ENCODE results near the gene SNX5.

Gene SNX5

DNA sequence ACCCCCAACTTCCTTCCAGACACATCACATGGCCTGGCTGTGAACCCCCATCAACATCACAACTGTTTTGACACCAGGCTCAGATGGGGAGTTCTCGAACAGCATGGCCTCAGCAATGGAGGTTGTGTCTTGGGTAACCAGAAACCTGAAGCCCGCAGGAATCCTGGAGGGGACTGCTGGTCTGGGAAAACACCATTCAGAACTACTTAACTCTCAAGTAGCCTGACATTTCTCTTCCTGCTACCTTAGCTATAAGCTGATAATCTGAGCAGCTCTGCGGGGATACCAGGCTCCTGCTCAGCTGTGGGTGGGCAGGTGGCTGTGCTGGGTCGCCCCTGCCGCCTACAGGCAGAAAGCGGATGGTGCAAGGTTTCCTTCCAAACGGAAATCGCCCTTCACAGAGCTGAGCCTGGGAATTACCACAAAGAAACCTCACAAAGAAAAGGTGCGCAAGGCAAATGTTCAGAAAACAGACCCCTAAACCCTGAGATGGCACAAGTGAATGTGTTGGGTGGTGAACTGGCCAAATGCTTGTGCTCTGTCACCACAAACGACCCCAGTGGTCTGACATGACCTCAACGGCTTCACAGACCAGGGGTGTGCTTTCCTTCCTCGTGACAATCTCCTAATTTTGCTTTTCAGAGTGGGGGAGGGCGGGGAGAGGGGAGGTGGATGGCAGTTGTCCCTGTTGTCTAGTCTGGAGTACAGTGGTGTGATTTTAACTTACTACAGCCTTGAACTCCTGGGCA, 29.5 kb downstream of the SNX5 start:
- peak; percentile 19 for DNase-seq

DNA sequence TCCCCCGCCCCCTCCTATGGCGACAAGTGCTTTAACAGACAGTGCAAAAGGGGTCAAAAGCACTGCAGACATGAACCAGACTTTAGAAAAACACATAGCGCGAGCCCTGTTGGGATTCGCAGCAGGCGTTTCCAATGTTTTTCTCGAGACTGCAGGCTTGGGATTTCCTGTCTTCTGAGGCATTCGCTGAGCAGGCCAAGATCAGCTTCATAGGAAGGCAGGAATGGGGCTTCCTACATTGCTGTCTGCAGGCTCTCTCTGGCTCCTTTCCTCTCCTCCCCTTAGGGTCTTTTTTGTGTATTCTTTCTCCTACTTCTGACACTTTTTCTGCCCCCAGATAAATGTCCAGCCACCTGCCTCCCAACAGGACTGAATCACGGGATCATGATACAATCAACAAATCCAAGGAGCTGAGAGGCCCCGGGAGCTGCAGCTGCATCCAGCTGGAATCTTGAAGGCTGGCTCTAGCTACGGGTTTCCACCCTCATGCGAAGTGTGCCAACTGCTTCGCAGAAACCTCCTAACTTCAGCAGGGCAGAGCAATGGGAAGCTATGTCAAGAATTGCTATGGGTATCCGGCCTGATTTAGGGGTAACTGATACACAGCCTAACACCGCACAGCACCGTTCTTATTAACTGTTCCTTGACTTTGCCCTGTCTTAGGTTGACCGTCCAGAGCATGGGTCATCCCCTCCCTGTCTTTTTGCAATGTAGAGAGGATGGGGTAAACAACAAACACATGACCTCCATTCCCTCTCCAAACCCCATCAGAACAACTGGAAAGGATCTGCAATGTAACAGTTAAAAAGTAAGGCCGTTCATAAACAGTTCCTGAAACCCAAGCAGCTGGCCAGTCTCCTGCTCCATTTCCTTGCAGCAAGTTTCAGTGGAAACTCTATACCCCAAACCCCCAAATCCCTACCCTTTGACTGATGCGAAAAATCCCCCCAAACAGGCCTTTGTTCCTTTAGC, 31.5 kb downstream of the SNX5 start:
- no peak for DNase-seq

DNA sequence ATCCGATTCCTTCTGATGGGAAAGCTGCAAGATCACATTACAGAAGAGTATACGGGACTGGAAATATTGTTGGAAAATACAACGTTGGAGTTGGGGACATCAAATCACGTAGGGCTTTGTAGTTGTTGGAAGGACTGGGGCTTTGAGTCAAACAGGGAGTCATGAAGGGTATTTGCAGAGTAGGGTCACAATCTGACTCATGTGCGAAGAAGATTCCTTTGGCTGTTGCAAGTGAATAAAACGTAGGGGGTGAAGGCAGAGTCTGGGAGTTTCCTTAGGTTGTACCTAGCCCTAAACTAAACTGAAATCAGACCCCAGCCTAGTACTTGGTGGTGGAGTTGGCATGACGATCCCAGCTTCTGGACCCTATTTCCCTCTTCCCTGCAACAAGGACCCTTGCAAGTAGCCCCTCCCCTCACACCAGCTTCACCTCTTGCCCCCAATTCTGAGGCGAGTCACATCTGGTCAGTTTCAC, 32.3 kb downstream of the SNX5 start:
- DNase-seq: no peak

DNA sequence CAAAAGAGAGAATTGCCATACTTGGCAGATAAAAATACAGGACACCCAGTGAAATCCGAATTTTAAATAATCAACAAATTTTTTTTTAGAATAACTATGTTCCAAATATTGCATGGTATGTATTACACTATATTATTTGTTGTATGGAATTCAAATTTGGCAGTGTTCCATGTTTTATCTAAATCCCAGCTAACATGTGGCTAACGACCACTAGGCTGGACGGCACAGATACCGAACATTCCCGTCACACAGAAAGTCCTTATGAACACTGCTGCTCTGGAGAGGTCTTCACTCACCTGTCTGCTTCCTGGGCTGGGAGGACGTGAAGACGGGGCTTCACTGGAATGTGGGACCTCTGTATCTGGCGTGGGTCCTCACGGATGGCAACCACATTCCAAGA, 32.8 kb downstream of the SNX5 start:
- DNase-seq: no peak

DNA sequence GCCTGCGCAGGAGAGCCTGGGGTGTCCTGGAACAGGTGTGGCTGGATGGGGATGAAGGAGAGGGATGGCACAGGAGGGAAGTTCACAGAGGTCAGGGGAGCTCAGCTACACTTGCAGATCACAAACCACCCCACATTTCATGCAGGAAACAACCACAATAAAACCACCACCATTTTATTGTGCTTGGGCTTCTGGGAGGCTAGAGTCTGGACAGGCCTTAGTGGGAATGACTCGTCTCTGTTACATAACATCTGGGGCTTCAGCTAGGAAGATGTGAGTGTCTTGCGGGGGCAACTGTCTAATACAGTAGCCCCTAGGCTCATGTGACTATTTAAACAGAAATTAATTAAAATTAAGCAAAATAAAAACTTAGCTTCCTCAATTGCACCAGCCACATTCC, 33.4 kb downstream of the SNX5 start:
- DNase-seq: peak; percentile 43

DNA sequence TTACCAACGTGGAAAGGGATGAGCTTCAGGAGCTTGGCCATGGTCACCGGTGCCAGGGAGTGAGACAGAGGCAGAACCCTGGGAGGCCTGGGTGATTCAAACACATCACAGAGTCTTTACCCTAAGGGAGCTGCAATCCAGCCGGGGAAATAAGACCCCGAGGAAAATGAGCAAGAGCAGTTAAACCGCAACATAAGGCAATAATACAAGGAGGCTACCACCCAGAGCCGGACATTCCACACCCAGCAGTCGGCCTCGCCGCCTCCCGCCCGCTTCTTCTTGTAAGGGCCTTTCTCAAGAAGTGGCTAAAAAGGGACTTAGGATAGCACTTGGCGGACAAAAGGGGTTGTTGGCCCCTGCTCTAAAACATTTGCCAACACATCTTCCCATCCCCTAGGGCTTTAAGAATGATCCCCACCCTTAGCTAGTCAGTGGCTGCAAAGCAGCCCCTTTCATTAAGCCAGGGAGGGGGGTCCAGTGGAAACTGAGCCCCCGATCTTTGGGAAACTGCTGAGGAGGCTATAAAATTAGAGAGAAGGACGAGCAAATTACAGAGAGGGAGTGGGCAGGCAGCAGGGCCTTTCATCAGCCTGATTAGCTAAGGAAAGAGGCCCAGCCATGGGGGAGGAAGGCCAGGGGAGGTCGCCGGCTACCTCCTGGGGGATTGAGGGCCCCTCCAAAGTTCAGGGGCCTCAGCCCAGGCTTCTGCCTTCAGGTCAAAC, 34.3 kb downstream of the SNX5 start:
- DNase-seq: no peak

DNA sequence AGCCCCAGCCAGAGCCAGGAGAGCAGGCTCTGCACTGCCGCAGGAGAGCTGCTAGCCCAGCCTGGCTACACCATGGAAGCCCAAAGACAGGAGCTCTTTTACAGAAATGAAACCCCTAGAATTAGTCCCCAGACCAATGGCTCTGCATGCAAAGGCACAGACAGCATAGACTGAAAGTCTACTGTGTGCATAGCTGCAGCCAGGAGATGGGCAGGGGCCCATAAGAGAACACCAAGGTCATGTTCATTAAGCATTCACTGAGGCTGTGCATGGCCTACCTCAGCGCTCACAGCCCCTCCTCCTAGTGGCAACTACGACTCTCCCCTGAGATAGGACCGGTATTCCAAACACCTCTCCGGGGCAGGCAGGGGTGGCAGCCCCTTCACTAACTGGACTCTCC, 34.9 kb downstream of the SNX5 start:
- no peak for DNase-seq

DNA sequence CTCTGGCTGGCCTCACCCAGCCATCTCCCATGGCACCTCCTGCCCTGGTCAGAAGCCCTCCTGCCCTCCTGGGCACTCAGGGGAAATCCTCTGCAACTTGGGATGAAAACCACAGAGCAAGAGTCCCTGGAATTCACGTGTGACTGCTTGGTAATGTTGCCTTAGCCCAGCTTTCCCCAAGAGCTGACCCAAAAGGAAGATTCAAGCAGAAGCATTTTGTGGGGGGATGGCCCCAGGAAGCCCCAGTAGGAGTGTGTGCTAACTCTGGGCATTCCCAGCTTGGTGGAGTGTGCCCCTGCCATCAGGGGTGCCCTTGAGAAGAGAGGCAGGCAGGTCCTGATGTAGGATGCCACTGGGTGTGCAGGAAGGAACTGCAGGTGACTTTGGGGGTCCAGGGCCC, 35.5 kb downstream of the SNX5 start:
- DNase-seq: no peak

DNA sequence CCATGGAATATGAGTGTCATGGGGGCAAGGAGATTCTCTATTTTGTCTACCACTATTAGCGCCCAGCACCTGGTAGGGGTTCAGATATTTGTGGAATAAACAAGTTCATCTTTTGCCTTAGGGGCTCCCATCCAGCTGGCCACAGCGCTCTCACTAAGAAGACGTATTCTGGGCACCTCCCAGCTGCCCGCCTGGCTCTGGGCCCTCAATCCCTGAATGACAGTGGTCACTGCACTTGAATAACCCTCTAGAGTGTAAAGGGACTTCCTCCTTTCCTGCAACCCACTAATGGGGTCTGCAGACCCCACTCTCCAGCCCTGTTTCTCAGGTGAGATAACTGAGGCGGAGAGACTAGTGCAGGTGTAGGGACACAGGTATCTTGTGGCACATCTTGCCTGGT, 36.2 kb downstream of the SNX5 start:
- no peak for DNase-seq

DNA sequence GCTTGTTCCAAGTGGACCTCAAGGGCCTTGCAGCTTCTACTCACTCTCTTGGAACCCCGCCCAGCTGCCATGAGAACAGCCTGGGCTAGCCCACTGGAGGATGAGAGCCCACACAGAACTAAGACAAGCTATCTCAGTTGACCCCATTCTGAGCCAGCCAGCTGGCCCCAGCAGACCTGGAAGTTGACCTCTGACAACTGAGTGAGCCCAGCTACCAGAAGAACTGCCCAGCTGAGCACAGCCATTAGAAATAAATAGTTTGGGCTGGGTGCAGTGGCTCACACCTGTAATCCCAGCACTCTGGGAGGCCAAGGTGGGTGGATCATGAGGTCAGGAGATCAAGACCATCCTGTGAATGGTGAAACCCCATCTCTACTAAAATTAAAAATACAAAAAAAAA, 37.1 kb downstream of the SNX5 start:
- no peak for DNase-seq

DNA sequence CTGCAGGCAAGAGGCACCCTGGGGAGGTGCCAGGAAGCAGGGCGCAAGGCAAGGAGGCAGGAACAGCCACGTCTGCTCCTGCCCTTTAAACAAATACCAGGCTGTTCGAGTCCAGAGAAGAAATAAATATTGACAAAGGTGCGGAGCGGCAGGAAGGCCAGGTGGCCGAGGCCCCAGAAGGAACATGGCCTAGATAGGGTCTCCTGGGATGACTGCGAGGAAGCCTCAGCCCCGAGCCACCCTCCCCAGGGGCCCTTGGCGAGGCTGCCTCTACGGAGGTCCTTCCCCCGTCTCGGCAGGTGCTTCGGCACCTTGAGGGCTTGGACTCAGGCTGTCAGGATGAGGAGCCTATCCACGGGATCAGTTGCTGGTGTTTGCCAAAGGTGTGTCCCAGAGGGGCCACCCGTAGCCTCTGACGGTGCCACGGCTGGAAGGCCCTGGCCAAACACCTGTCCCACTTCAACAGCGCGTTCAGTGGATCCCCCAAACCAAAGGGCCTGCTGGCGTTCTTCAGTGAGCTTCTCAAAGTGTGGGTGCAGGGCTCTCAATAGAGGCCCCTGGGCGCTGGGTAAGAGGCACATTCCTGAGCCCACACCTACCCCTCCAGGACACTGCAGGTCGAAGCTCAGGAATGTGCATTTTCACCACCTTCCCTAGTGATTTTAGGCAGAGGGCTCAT, 39.8 kb downstream of the SNX5 start:
- no peak for DNase-seq

DNA sequence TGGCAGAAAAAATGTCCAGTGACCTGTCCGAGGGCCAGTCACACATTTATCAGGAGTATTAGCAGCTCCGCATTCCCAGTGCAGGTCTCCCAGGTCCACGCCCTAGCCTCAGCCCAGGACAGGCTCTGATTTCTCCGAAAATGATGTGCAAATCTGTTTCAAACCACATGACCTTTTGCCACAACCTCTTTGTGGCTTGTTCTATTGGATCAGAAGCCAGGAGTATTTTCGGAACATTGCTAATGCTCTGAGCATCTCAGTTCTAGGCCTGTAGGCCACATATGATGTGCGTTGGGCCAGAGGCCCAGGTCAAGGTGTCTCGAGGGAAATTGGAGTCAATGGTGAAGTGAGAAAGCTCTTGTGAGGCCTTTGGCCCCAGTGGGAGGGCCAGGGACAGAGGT, 40.4 kb downstream of the SNX5 start:
- no peak for DNase-seq

DNA sequence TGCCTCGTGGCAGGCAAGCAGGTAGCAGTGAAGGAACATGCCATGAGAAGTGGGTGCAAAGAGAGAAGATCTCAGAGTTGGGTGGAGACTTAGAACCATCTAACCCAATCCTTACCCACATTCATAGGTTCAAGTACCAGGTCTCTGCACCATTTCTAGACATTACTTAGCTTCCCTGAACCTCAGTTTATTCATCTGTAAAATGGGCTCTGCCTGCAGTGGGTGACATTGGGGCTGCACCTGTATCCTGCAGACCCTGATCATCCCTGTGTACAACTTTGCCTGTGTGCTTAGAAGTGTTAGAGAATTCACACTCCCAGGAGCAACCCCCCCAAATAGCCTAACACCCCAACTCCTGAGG, 42.7 kb downstream of the SNX5 start:
- DNase-seq: no peak

DNA sequence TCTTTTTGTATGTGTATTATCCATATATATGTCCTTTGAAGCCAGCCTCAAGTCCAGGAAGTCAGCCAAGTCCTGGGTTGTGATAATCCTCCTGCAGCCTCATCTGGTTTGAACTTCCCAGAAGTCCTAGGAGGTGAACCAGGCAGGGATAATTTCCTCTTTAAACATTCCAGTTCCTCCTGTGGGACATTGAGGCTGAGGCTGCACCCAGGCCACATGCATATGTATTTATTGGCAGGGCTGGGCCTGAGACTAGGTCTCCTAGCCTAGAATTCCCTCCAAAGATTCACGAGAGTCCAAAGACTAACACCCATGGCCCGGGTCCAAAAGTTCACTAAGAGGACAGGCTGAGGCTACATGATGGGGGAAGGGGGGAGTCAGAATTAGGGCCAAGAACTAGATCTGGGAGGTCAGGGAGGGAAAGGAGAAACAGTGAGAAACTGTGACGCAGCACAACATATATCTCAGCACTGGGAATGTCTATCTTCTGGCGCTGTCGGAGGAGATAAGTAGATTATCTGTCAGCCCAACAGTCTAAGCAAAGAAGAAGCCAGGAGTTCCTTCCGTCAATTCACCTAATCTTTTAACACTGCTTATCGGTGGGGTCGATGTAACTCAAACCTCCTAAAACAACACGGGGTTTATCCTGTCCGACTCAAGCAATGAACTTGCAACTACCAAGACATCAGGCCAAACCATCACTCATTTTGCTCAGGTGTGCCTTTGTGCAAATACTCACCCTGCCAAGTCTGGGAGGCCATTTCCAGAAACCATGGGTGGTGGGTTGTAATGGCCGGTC, 43.3 kb downstream of the SNX5 start:
- DNase-seq: no peak

DNA sequence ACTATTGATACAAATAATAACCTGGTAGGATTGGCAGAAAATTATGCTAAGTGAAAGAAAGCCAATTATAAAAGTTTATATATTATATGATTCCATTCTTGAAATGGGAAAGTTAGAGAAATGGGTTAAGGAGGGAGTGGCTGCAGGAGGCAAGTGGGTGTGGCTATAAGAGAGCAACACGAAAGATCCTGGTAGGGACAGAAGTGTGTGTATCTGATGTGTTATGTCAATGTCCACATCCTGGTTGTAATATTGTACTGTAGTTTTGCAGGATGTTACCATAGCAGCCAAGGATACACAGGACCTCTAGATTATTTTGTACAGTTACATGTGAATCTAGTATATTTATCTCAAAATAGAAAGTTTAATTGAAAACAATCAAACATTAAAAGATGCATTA, 46.8 kb downstream of the SNX5 start:
- DNase-seq: no peak

DNA sequence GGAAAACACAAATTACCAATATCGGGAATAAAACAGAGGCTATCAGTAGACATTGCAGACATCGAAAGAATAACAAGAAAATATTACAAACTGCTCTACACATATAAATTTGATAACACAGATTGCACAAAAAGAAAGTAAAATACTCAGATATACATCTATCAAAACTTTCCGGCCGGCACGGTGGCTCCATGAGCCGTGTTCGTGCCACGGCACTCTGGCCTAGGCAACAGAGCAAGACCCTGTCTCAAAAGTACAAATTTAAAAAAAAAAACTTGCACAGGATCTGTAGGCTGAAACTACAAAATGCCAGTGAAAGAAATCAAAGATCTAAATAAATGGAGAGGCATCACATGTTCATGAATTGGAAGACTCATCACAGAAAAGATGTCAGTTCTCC, 49.4 kb downstream of the SNX5 start:
- no peak for DNase-seq

DNA sequence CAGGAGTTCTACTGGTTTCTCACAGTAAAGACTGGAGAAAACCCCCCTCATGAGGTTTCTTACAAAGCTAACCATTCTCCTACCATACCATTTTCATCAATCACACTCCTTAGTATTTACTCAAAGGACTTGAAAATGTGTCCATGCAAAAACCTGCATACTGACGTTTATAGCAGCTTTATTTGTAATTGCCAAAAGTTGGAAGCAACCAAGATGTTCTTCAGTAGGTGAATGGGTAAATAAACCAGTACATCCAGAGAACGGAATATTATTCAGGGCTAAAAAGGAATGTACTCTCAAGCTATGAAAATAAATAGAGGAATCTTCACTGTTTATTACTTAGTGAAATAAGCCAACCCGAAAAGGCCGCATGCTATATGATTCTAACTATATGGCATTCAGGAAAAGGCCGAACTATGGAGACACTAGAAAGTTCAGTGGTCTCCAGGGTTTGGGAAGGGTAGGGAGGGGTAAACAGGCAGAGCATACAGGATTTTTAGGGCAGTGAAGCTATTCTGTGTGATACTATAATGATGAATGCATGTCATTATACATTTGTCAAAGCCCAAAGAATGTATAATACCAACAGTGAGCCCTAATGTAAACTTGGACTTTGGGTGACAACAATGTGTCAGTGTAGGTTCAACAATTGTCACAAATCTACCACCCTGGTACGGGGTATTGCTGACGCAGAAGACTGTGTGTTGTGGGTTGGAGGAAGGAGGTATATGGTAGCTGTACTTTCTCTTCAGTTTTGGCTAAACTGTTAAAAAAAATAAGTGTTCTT, 50.6 kb downstream of the SNX5 start:
- no peak for DNase-seq

DNA sequence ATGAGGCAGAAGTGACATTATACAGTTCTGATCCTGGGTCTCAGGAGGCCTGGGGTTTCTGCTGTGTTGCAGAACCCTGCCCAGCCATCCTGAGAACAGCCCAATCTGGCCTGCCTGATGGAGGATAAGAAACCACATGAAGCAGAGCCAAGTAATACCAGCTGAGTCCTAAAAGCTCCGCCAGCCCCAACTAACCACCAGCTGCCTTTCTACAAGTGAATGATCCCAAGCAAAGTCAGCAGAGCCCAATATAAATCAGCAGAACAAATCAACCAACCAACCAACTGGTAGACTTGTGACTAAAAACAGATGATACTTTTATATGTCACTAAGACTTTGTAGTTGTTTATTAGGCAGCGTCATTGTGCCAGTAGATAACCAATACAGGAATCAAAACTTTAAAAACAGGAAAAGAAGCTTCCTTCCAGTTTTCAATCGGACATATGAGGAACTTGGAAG, 52.1 kb downstream of the SNX5 start:
- no peak for DNase-seq

DNA sequence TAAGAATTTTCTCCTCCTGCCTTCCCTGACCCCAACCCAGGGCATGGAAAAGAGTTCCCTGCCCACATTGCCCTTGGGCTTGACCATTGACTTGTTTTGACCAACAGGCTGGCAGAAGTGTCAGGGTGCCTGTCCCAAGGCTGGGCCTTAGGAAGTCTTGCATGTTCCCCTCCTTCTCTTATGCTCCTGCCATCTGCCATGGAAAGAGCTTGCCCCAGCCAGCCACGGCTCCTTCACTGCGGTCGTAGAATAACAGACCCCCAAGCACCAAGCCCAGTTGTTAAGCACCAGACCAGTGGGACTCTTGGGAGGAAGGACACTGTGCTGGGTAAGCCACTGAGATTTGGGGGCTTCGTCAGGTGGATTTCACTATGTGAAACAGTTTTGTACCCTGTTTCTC, 53.6 kb downstream of the SNX5 start:
- DNase-seq: no peak

DNA sequence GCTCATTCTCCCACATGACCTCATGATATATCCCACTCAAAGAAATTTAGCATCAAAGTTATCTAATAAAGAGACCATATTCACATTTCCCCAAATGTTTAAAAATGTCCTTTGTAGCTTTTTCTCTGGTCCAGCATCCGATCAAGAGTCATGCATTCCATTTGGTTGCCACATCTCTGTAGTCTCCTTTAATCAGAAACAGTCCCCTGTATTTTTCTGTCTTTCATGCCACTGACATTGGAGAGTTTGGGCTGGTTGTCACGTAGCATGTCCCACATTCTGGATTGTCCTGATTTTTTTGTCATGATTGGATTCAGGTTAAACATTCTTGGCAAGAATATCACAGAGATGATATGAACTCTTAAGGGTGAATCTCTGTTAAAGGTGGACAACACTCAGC, 55.7 kb downstream of the SNX5 start:
- no peak for DNase-seq

DNA sequence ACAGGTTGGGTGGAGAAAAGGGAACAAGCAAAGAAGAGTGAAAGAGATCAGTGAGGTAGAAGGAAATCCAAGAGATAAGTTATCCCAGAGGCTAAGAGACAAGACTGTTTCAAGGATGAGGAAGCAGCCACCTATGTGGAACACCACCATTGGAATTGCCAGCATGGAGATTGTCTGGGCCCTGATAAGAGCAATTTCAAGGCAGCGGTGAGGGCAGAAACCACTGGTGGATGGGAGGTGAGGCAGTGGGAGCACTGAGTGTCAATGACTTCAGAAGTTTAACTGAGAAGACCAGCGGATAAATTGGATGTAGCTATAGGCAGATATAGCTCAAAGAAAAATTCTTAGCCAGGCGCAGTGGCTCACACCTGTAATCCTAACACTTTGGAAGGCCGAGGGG, 56.7 kb downstream of the SNX5 start:
- DNase-seq: no peak

Data from NCI-H226 (cell line).